Measurements from ENCODE around the gene HSD3B1. TPM values are rescaled to one million over a fixed set of nuclear protein-coding genes. Genes with fewer than 3 reads are reported as not detected.
A peak's percentile ranks its signal among the peaks of the same experiment; 100 is the strongest.
"Not testable (repeated sequence)": the region's sequence is repeated elsewhere in the genome, so short reads cannot be mapped to it uniquely, and the experiment has no call there.

The HSD3B1 gene
- polyA plus RNA-seq, 3 donors, result not detected

DNA sequence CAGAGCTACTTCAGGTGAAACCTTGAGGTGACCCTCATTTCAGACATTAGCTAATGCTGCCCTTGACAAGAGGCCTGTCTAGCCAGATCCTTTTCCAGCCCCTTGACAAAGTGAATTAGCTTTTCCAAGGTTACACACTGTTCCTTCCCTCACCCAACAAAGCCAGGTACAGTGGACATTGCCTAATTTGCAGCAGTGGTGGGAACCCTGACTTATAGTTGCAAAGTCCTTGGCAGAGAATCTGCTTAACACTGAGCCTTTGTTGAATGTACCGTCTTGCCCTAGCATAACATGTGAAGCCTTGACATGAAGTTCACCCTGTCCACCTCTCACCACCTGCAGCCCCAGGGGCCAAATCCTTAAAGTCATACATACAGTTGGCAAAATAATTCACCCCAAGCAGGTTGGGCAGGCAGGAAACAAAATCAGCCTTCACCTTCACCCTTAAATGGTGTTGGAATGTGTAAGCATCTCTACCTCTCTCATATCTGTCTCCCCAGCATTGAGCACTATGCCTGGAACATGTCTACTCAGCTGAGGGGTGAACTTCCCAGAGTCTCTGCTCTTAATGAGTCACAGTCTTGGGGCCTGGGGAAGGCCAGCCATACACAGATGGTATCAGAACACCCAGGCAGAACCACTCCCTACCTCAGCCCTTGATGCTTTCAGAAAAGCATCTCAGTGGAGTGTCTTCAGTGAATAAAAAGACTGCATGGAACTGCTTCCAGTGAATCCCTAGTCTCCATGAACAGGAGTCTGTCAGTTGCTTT is 46.5 kb downstream of the HSD3B1 start:
- not testable (repeated sequence) for H3K27ac Mint-ChIP-seq; H3K9me3 ChIP-seq (replicated peaks in 1 of 2; ENCODE audit: control insufficient read depth in 1 of 2, insufficient read depth in 1 of 2, low read length in 2 of 2); H3K4me3 Mint-ChIP-seq; H3K27me3 ChIP-seq (ENCODE audit: control insufficient read depth in 2 of 2, insufficient read depth in 2 of 2, low read length in 2 of 2); H3K36me3 Mint-ChIP-seq; H3K9ac ChIP-seq (ENCODE audit: insufficient read depth, low read length, poor library complexity, severe bottlenecking); H3K27me3 Mint-ChIP-seq (ENCODE audit: low read depth in 3 of 3); H3K4me3 ChIP-seq (replicated peaks in 1 of 3; ENCODE audit: low read depth in 2 of 3, low read length in 3 of 3); H4K20me1 ChIP-seq (ENCODE audit: insufficient read depth, low read length); H3K4me2 ChIP-seq (replicated peaks; ENCODE audit: extremely low read depth, low read length, poor library complexity, severe bottlenecking); H2AFZ ChIP-seq (ENCODE audit: insufficient read depth, low read depth, low read length, poor library complexity, severe bottlenecking); H3K79me2 ChIP-seq (ENCODE audit: insufficient read depth, low read length); H3K9me3 Mint-ChIP-seq; H3K27ac ChIP-seq (ENCODE audit: low read depth in 1 of 2, low read length in 2 of 2); H3K36me3 ChIP-seq (replicated peaks in 1 of 2; ENCODE audit: control insufficient read depth in 1 of 2, insufficient read depth in 2 of 2, low read length in 2 of 2)
- H3K4me1 ChIP-seq (ENCODE audit: control insufficient read depth in 1 of 2, insufficient read depth in 2 of 2, low read length in 2 of 2), result peaks cover 21 to 44% of the 10 kb centered on the region in 2 donors
- peaks cover 31% of the 10 kb centered on the region for H3K4me1 Mint-ChIP-seq
- 100% methylated on average over 1 of the region's 1 CpG for WGBS (ENCODE audit: insufficient coverage)
- peak in 1 of 3 donors; percentile 20 for DNase-seq
- intact Hi-C loops (cut with micrococcal nuclease), result loop anchor here (2.0 to 10.0 kb wide), 2 partner anchors 17 to 61 kb away; no protein-coding TSS in a partner anchor

DNA sequence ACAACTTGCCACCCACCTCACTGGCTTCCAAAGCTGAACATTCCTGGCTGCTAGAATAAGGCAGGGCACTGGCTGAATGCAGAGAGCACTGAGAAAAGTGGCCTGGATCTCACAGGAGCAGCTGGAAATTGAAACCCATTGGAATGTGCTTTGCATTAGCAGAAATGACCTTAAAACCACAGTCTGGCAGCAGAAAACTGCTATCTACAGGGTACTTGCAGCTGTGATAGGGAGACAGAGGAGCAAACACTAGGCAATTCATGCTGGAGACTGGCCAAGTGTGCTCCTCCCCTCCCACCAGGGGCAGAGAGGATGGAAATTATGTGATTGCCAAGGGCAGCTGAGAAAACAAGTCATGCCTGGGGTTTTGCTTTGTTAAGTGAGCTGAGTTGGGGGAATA is 47.2 kb downstream of the HSD3B1 start:
- H3K36me3 Mint-ChIP-seq, result no peaks in the 10 kb centered on the region
- TF ChIP-seq, protein P1, sequence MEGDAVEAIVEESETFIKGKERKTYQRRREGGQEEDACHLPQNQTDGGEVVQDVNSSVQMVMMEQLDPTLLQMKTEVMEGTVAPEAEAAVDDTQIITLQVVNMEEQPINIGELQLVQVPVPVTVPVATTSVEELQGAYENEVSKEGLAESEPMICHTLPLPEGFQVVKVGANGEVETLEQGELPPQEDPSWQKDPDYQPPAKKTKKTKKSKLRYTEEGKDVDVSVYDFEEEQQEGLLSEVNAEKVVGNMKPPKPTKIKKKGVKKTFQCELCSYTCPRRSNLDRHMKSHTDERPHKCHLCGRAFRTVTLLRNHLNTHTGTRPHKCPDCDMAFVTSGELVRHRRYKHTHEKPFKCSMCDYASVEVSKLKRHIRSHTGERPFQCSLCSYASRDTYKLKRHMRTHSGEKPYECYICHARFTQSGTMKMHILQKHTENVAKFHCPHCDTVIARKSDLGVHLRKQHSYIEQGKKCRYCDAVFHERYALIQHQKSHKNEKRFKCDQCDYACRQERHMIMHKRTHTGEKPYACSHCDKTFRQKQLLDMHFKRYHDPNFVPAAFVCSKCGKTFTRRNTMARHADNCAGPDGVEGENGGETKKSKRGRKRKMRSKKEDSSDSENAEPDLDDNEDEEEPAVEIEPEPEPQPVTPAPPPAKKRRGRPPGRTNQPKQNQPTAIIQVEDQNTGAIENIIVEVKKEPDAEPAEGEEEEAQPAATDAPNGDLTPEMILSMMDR (IDR thresholded peaks at IDR 0.05), result no peak
- Histone ChIP-seq H3K4me1 (ENCODE audit: control insufficient read depth in 1 of 2, insufficient read depth in 2 of 2, low read length in 2 of 2) (peaks cover 21 to 44% of the 10 kb centered on the region in 2 donors), H3K4me3 (replicated peaks in 1 of 3; ENCODE audit: low read depth in 2 of 3, low read length in 3 of 3) (no peak overlapping the region), H3K27ac (ENCODE audit: low read depth in 1 of 2, low read length in 2 of 2) (no peak overlapping the region), H3K9ac (ENCODE audit: insufficient read depth, low read length, poor library complexity, severe bottlenecking) (no peak overlapping the region), H3K27me3 (ENCODE audit: control insufficient read depth in 2 of 2, insufficient read depth in 2 of 2, low read length in 2 of 2) (no peaks in the 10 kb centered on the region), H2AFZ (ENCODE audit: insufficient read depth, low read depth, low read length, poor library complexity, severe bottlenecking) (no peak overlapping the region), H3K79me2 (ENCODE audit: insufficient read depth, low read length) (no peaks in the 10 kb centered on the region), H3K9me3 (replicated peaks in 1 of 2; ENCODE audit: control insufficient read depth in 1 of 2, insufficient read depth in 1 of 2, low read length in 2 of 2) (no peaks in the 10 kb centered on the region), H3K36me3 (replicated peaks in 1 of 2; ENCODE audit: control insufficient read depth in 1 of 2, insufficient read depth in 2 of 2, low read length in 2 of 2) (no peaks in the 10 kb centered on the region), H3K4me2 (replicated peaks; ENCODE audit: extremely low read depth, low read length, poor library complexity, severe bottlenecking) (no peak overlapping the region), H4K20me1 (ENCODE audit: insufficient read depth, low read length) (no peaks in the 10 kb centered on the region)
- DNase-seq, result no peak
- intact Hi-C loops (cut with micrococcal nuclease), result loop anchor here (2.0 to 10.0 kb wide), 2 partner anchors 17 to 61 kb away; no protein-coding TSS in a partner anchor
- H3K4me3 Mint-ChIP-seq, result no peak overlapping the region
- H3K4me1 Mint-ChIP-seq, result peaks cover 31% of the 10 kb centered on the region
- no peaks in the 10 kb centered on the region for H3K27me3 Mint-ChIP-seq (ENCODE audit: low read depth in 3 of 3)
- peak overlapping the region in 1 of 7 donors; percentile 9 for H3K27ac Mint-ChIP-seq
- H3K9me3 Mint-ChIP-seq, result peaks cover 0 to 5% (median 0%) of the 10 kb centered on the region in 7 donors
